Ammon's horn (tissue), 1 donor: Measurements from ENCODE around the gene XRCC4.
"Not testable (repeated sequence)": the region's sequence is repeated elsewhere in the genome, so short reads cannot be mapped to it uniquely, and the experiment has no call there.

Source experiments
- DNase-seq: peaks from one replicate; pipeline ENCODE4 v3.0.0-alpha.2; 2016; ENCODE audit warnings: low spot score

Gene XRCC4

GRCh38 chr5:83179966-83180365 lies 102.6 kb downstream of the XRCC4 start:
- no peak for DNase-seq

GRCh38 chr5:83184534-83184933 lies 107.2 kb downstream of the XRCC4 start:
- no peak for DNase-seq

- no peak for DNase-seq
These were observed 115.6 kb downstream of the XRCC4 start for GRCh38 chr5:83192947-83193346.

- peak; percentile 16 for DNase-seq
These were observed 120.1 kb downstream of the XRCC4 start for GRCh38 chr5:83197326-83197967.

GRCh38 chr5:83199126-83199525 lies 121.8 kb downstream of the XRCC4 start:
- no peak for DNase-seq

- DNase-seq = peak; percentile 35
These were observed 127.3 kb downstream of the XRCC4 start for GRCh38 chr5:83204651-83205050.

GRCh38 chr5:83209963-83210362 lies 132.6 kb downstream of the XRCC4 start:
- DNase-seq = peak; percentile 30

- no peak for DNase-seq
These were observed 141.7 kb downstream of the XRCC4 start for GRCh38 chr5:83219077-83219476.

GRCh38 chr5:83219495-83219894 lies 142.1 kb downstream of the XRCC4 start:
- no peak for DNase-seq

- no peak for DNase-seq
These were observed 143.0 kb downstream of the XRCC4 start for GRCh38 chr5:83220331-83220730.

GRCh38 chr5:83222906-83223305 lies 145.6 kb downstream of the XRCC4 start:
- DNase-seq = no peak

GRCh38 chr5:83227611-83228010 lies 150.3 kb downstream of the XRCC4 start:
- DNase-seq = no peak

GRCh38 chr5:83230511-83230910 lies 153.2 kb downstream of the XRCC4 start:
- DNase-seq = no peak

GRCh38 chr5:83244516-83244915 lies 167.2 kb downstream of the XRCC4 start:
- no peak for DNase-seq

GRCh38 chr5:83245037-83245436 lies 167.7 kb downstream of the XRCC4 start:
- DNase-seq = no peak

GRCh38 chr5:83246071-83246470 lies 168.7 kb downstream of the XRCC4 start:
- DNase-seq = no peak

- no peak for DNase-seq
These were observed 171.8 kb downstream of the XRCC4 start for GRCh38 chr5:83249156-83249555.

GRCh38 chr5:83251849-83252248 lies 174.5 kb downstream of the XRCC4 start:
- DNase-seq = no peak

- peak; percentile 53 for DNase-seq
These were observed 176.4 kb downstream of the XRCC4 start for GRCh38 chr5:83253720-83254119.

GRCh38 chr5:83255268-83255667 lies 177.9 kb downstream of the XRCC4 start:
- no peak for DNase-seq

GRCh38 chr5:83256091-83256780 lies 178.9 kb downstream of the XRCC4 start:
- no peak for DNase-seq

GRCh38 chr5:83257684-83258083 lies 180.3 kb downstream of the XRCC4 start:
- DNase-seq = not testable (repeated sequence)

GRCh38 chr5:83265318-83265717 lies 188.0 kb downstream of the XRCC4 start:
- no peak for DNase-seq

- no peak for DNase-seq
These were observed 193.0 kb downstream of the XRCC4 start for GRCh38 chr5:83270311-83270710.
